ENCODE measurements around the gene NELL1.

DNA sequence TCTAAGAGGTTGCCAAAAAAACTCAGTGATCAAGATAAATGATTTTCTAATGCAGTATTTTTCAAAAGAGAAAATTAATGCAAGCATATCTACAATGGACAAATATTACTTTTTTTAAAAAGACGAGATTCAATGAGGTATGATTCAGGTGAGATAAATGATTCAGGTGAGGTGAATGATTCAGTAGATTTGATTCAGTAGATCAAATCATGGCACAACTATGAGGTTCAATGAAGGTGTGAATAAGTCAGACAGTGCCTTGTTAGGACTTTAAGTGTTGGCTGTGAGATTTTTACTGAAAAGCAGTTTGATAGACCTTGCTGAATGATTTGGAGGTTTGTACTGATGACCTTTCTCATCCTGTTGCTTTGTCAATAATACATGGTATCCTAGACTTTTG lies 742.2 kb downstream of the NELL1 start:
- TF ChIP-seq, protein P1, sequence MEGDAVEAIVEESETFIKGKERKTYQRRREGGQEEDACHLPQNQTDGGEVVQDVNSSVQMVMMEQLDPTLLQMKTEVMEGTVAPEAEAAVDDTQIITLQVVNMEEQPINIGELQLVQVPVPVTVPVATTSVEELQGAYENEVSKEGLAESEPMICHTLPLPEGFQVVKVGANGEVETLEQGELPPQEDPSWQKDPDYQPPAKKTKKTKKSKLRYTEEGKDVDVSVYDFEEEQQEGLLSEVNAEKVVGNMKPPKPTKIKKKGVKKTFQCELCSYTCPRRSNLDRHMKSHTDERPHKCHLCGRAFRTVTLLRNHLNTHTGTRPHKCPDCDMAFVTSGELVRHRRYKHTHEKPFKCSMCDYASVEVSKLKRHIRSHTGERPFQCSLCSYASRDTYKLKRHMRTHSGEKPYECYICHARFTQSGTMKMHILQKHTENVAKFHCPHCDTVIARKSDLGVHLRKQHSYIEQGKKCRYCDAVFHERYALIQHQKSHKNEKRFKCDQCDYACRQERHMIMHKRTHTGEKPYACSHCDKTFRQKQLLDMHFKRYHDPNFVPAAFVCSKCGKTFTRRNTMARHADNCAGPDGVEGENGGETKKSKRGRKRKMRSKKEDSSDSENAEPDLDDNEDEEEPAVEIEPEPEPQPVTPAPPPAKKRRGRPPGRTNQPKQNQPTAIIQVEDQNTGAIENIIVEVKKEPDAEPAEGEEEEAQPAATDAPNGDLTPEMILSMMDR (IDR thresholded peaks at IDR 0.05): no peak
- no peak for TF ChIP-seq POLR2AphosphoS5 (IDR thresholded peaks at IDR 0.05; ENCODE audit: low read depth, low read length)
- TF ChIP-seq, protein P2, sequence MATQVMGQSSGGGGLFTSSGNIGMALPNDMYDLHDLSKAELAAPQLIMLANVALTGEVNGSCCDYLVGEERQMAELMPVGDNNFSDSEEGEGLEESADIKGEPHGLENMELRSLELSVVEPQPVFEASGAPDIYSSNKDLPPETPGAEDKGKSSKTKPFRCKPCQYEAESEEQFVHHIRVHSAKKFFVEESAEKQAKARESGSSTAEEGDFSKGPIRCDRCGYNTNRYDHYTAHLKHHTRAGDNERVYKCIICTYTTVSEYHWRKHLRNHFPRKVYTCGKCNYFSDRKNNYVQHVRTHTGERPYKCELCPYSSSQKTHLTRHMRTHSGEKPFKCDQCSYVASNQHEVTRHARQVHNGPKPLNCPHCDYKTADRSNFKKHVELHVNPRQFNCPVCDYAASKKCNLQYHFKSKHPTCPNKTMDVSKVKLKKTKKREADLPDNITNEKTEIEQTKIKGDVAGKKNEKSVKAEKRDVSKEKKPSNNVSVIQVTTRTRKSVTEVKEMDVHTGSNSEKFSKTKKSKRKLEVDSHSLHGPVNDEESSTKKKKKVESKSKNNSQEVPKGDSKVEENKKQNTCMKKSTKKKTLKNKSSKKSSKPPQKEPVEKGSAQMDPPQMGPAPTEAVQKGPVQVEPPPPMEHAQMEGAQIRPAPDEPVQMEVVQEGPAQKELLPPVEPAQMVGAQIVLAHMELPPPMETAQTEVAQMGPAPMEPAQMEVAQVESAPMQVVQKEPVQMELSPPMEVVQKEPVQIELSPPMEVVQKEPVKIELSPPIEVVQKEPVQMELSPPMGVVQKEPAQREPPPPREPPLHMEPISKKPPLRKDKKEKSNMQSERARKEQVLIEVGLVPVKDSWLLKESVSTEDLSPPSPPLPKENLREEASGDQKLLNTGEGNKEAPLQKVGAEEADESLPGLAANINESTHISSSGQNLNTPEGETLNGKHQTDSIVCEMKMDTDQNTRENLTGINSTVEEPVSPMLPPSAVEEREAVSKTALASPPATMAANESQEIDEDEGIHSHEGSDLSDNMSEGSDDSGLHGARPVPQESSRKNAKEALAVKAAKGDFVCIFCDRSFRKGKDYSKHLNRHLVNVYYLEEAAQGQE (IDR thresholded peaks at IDR 0.05; ENCODE audit: insufficient read depth in 1 of 2, low read depth in 2 of 2, low read length in 1 of 2): no peak
